HG03280 (cell line): ENCODE measurements around the gene FUZ.

Experiments used
- ATAC-seq: cut with Tn5 transposase; IDR thresholded peaks from one replicate; pipeline ENCODE4 v1.9.1; 2021; ENCODE audit warnings: mild to moderate bottlenecking, moderate library complexity; ENCODE audit not compliant: unreplicated experiment

Gene FUZ

GRCh38 chr19:49807904-49808675 is 5.0 kb downstream of the FUZ start:
- no peak for ATAC-seq

- no peak for ATAC-seq
Observed at GRCh38 chr19:49807058-49807903, 5.8 kb downstream of the FUZ start.

- ATAC-seq = no peak
Observed at GRCh38 chr19:49806620-49806959, 6.5 kb downstream of the FUZ start.

GRCh38 chr19:49805822-49806619 is 7.1 kb downstream of the FUZ start:
- ATAC-seq = no peak

GRCh38 chr19:49803529-49803856 is 9.6 kb downstream of the FUZ start:
- no peak for ATAC-seq

GRCh38 chr19:49802836-49803528 is 10.1 kb downstream of the FUZ start:
- no peak for ATAC-seq

- ATAC-seq = no peak
Observed at GRCh38 chr19:49801966-49802661, 11.0 kb downstream of the FUZ start.

GRCh38 chr19:49801401-49801888 is 11.6 kb downstream of the FUZ start:
- ATAC-seq = no peak

GRCh38 chr19:49800771-49801170 is 12.3 kb downstream of the FUZ start:
- ATAC-seq = no peak

- no peak for ATAC-seq
Observed at GRCh38 chr19:49799798-49800376, 13.2 kb downstream of the FUZ start.

- ATAC-seq = no peak
Observed at GRCh38 chr19:49799271-49799797, 13.8 kb downstream of the FUZ start.

- ATAC-seq = no peak
Observed at GRCh38 chr19:49798574-49798973, 14.5 kb downstream of the FUZ start.

GRCh38 chr19:49795615-49796014 is 17.5 kb downstream of the FUZ start:
- no peak for ATAC-seq

- ATAC-seq = no peak
Observed at GRCh38 chr19:49793561-49793840, 19.6 kb downstream of the FUZ start.

- ATAC-seq = no peak
Observed at GRCh38 chr19:49792829-49793560, 20.1 kb downstream of the FUZ start.

GRCh38 chr19:49791776-49792445 is 21.2 kb downstream of the FUZ start:
- no peak for ATAC-seq

GRCh38 chr19:49790866-49791265 is 22.2 kb downstream of the FUZ start:
- no peak for ATAC-seq

GRCh38 chr19:49788857-49789256 is 24.2 kb downstream of the FUZ start:
- no peak for ATAC-seq

- ATAC-seq = no peak
Observed at GRCh38 chr19:49787746-49788145, 25.3 kb downstream of the FUZ start.
